Nephron progenitor cell (in vitro differentiated cells): ENCODE measurements around the gene FAM221B.

ENCODE experiments used
- DNase-seq: peaks from one replicate; pipeline ENCODE4 v3.0.0; 2021
- H3K27ac Mint-ChIP-seq: 2 replicates; pipeline ENCODE4 v1.8.0; 2021; ENCODE audit warnings: mild to moderate bottlenecking, moderate library complexity, mixed read lengths
- H3K27me3 Mint-ChIP-seq: 2 replicates; pipeline ENCODE4 v1.8.0; 2021; ENCODE audit warnings: mild to moderate bottlenecking, low read depth, mixed read lengths; ENCODE audit not compliant: poor library complexity
- H3K36me3 Mint-ChIP-seq: 2 replicates; pipeline ENCODE4 v1.8.0; 2021; ENCODE audit warnings: low read depth, mixed read lengths
- H3K4me1 Mint-ChIP-seq: 2 replicates; pipeline ENCODE4 v1.8.0; 2021; ENCODE audit warnings: mixed read lengths
- H3K4me3 Mint-ChIP-seq: 2 replicates; pipeline ENCODE4 v1.8.0; 2021; ENCODE audit warnings: mild to moderate bottlenecking, moderate library complexity, mixed read lengths
- H3K9me3 Mint-ChIP-seq: 2 replicates; pipeline ENCODE4 v1.8.0; 2021; ENCODE audit warnings: mild to moderate bottlenecking, moderate library complexity, mixed read lengths
- CTCF ChIP-seq: fragments of 200-600 bp; sonication (generic); IDR thresholded peaks from 2 replicates; pipeline ENCODE4 v1.5.0; 2021; ENCODE audit warnings: antibody characterized with exemption

The FAM221B gene

GRCh38 chr9:35829084-35829763, 692 bp upstream of the FAM221B start, which contains the start of gene TMEM8B:
Gene TMEM8B (plus strand): TSS chr9:35829228. CDS start chr9:35829448, 220 bp downstream.
- Mint-ChIP-seq H3K4me1 (peaks cover 76% of the 10 kb centered on the region), H3K9me3 (no peaks in the 10 kb centered on the region), H3K27me3 (peaks cover 16% of the 10 kb centered on the region), H3K36me3 (no peaks in the 10 kb centered on the region), H3K27ac (peak within 1 kb of the TSS; percentile 94), H3K4me3 (peak within 1 kb of the TSS; percentile 90)
- no peak for TF ChIP-seq CTCF
- DNase-seq = peak; percentile 98

GRCh38 chr9:35827486-35827885, 1.0 kb downstream of the FAM221B start:
- H3K27me3 Mint-ChIP-seq = peaks cover 11% of the 10 kb centered on the region
- H3K4me3 Mint-ChIP-seq = peak overlapping the region; percentile 88
- H3K27ac Mint-ChIP-seq = no peak overlapping the region
- H3K9me3 Mint-ChIP-seq = no peaks in the 10 kb centered on the region
- no peak for DNase-seq
- no peak for TF ChIP-seq CTCF
- peaks cover 68% of the 10 kb centered on the region for H3K4me1 Mint-ChIP-seq
- H3K36me3 Mint-ChIP-seq = no peaks in the 10 kb centered on the region

- H3K9me3 Mint-ChIP-seq = no peaks in the 10 kb centered on the region
- peak; percentile 67 for TF ChIP-seq CTCF
- peaks cover 11% of the 10 kb centered on the region for H3K27me3 Mint-ChIP-seq
- H3K4me1 Mint-ChIP-seq = peaks cover 55% of the 10 kb centered on the region
- no peak for DNase-seq
- H3K36me3 Mint-ChIP-seq = no peaks in the 10 kb centered on the region
- H3K27ac Mint-ChIP-seq = no peak overlapping the region
- H3K4me3 Mint-ChIP-seq = no peak overlapping the region
Measured at GRCh38 chr9:35826071-35826701, 2.3 kb downstream of the FAM221B start.

- no peak for TF ChIP-seq CTCF
- no peak overlapping the region for H3K4me3 Mint-ChIP-seq
- peaks cover 26% of the 10 kb centered on the region for H3K4me1 Mint-ChIP-seq
- H3K27ac Mint-ChIP-seq = no peak overlapping the region
- H3K9me3 Mint-ChIP-seq = no peaks in the 10 kb centered on the region
- H3K27me3 Mint-ChIP-seq = peaks cover 10% of the 10 kb centered on the region
- DNase-seq = no peak
- H3K36me3 Mint-ChIP-seq = no peaks in the 10 kb centered on the region
Measured at GRCh38 chr9:35822926-35823325, 5.6 kb downstream of the FAM221B start.

GRCh38 chr9:35820076-35820475, 8.5 kb downstream of the FAM221B start:
- Mint-ChIP-seq H3K4me3 (no peak overlapping the region), H3K27ac (no peak overlapping the region), H3K36me3 (no peaks in the 10 kb centered on the region), H3K9me3 (peaks cover 3% of the 10 kb centered on the region), H3K4me1 (peaks cover 22% of the 10 kb centered on the region), H3K27me3 (peaks cover 14% of the 10 kb centered on the region)
- no peak for TF ChIP-seq CTCF
- no peak for DNase-seq

- no peaks in the 10 kb centered on the region for H3K36me3 Mint-ChIP-seq
- DNase-seq = no peak
- TF ChIP-seq CTCF = no peak
- H3K4me3 Mint-ChIP-seq = no peak overlapping the region
- peaks cover 3% of the 10 kb centered on the region for H3K9me3 Mint-ChIP-seq
- H3K27ac Mint-ChIP-seq = no peak overlapping the region
- peaks cover 32% of the 10 kb centered on the region for H3K4me1 Mint-ChIP-seq
- H3K27me3 Mint-ChIP-seq = peaks cover 14% of the 10 kb centered on the region
Measured at GRCh38 chr9:35818341-35818740, 10.2 kb downstream of the FAM221B start.
